Testis (tissue), 2 donors: ENCODE results near the gene IL18BP.

ENCODE experiments used
- POLR2A ChIP-seq: fragments of 450-650 bp; IDR thresholded peaks from one replicate; pipeline ENCODE4 v1.6.1; 2017; ENCODE audit warnings: antibody characterized with exemption, mild to moderate bottlenecking, moderate library complexity
- TF ChIP-seq, protein P1 (sequence below), 3 experiments: fragments of 450-650 bp in 2 of 3; fragments of 200-600 bp in 1 of 3; sonication (generic) in 1 of 3; IDR thresholded peaks; one replicate each; pipeline ENCODE4 v1.5.1; 2016 to 2019; ENCODE audit warnings: antibody characterized with exemption in 3 of 3, mild to moderate bottlenecking in 2 of 3, moderate library complexity in 1 of 3

DNA sequence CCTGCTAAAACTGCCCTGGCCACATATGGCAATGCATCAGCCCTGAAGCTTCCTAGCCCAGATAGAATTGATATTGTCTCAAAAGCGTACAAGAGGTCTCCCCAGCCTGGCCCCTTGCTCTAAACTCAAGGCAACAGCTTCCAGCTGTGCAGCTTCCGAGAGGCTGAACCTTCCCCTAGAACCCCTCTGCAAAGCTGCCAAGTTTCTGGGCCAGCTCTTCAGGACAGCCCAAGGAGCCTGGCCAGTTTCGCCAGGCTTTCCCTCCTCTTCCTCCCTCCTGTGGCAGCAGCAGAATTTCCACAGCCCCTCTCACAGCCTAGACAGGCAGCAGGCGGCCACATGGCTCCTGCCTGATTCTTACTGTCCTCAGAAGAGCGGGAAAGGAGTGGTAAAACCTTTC is 47.1 kb downstream of the IL18BP start:
- TF ChIP-seq, protein P1, sequence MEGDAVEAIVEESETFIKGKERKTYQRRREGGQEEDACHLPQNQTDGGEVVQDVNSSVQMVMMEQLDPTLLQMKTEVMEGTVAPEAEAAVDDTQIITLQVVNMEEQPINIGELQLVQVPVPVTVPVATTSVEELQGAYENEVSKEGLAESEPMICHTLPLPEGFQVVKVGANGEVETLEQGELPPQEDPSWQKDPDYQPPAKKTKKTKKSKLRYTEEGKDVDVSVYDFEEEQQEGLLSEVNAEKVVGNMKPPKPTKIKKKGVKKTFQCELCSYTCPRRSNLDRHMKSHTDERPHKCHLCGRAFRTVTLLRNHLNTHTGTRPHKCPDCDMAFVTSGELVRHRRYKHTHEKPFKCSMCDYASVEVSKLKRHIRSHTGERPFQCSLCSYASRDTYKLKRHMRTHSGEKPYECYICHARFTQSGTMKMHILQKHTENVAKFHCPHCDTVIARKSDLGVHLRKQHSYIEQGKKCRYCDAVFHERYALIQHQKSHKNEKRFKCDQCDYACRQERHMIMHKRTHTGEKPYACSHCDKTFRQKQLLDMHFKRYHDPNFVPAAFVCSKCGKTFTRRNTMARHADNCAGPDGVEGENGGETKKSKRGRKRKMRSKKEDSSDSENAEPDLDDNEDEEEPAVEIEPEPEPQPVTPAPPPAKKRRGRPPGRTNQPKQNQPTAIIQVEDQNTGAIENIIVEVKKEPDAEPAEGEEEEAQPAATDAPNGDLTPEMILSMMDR (IDR thresholded peaks at IDR 0.05) = no peak
- TF ChIP-seq POLR2A = no peak
